H1 (cell line): ENCODE data around the gene SPOCK2. TPM values are rescaled to one million over a fixed set of nuclear protein-coding genes. Genes with fewer than 3 reads are reported as not detected.

Experiments used
- CTBP2 ChIP-seq: IDR thresholded peaks from 2 replicates; pipeline ENCODE4 v1.7.0; 2011; ENCODE audit warnings: borderline replicate concordance, mild to moderate bottlenecking, moderate library complexity, mixed read lengths, low read length; ENCODE audit not compliant: insufficient read depth, insufficient read length
- POLR2A ChIP-seq, 2 experiments: IDR thresholded peaks; 1 replicate in 1 of 2; 2 replicates in 1 of 2; pipeline ENCODE4 v1.6.1; 2011; ENCODE audit warnings: low read depth in 2 of 2, low read length in 2 of 2, mild to moderate bottlenecking in 2 of 2; ENCODE audit errors: control extremely low read depth in 1 of 2
- POLR2AphosphoS5 ChIP-seq: IDR thresholded peaks from 2 replicates; pipeline ENCODE4 v1.6.1; 2011; ENCODE audit warnings: low read depth, low read length
- polyA plus RNA-seq, 7 experiments: library from polyadenylated mRNA; depleted of rRNA in 3 of 7; stranded (reverse) in 5 of 7; unstranded in 2 of 7; fragments of >200 nt in 5 of 7; fragments of 200-250 nt in 2 of 7; gene quantifications; 1 replicate in 5 of 7; 2 replicates in 1 of 7; 4 replicates in 1 of 7; pipeline versions ENCODE4 v1.2.1 to v1.2.3, GENCODE V29; 2011 to 2013; ENCODE audit warnings: missing spikeins in 2 of 7, mixed read lengths in 2 of 7
- total RNA-seq: library from RNA; stranded (reverse); fragmentation: NEBNext Ultra II Directional; extraction: Animal tissue kit (Norgen Biotek cat#: 25700); gene quantifications from 2 replicates; pipeline ENCODE4 v1.2.1, GENCODE V29; 2021
- TF ChIP-seq, protein P1 (sequence below), 3 experiments: IDR thresholded peaks; 1 replicate in 2 of 3; 2 replicates in 1 of 3; pipeline versions ENCODE4 v1.5.1 to v1.6.1; 2011; ENCODE audit warnings: low read length in 3 of 3, mild to moderate bottlenecking in 3 of 3, inconsistent platforms in 2 of 3, low read depth in 1 of 3, moderate library complexity in 1 of 3; ENCODE audit not compliant: insufficient read depth in 1 of 3; ENCODE audit errors: control extremely low read depth in 1 of 3
- TF ChIP-seq, protein P2 (sequence below): IDR thresholded peaks from 2 replicates; pipeline ENCODE4 v1.6.1; 2011; ENCODE audit warnings: low read depth, mild to moderate bottlenecking, low read length; ENCODE audit not compliant: insufficient read depth

SPOCK2 gene
- total and polyA plus RNA-seq, 2 of the 8 experiments (the other 6 are each of a cell fraction or from before 2014, with no cell fraction given), result 1.5 to 1.9 TPM

DNA sequence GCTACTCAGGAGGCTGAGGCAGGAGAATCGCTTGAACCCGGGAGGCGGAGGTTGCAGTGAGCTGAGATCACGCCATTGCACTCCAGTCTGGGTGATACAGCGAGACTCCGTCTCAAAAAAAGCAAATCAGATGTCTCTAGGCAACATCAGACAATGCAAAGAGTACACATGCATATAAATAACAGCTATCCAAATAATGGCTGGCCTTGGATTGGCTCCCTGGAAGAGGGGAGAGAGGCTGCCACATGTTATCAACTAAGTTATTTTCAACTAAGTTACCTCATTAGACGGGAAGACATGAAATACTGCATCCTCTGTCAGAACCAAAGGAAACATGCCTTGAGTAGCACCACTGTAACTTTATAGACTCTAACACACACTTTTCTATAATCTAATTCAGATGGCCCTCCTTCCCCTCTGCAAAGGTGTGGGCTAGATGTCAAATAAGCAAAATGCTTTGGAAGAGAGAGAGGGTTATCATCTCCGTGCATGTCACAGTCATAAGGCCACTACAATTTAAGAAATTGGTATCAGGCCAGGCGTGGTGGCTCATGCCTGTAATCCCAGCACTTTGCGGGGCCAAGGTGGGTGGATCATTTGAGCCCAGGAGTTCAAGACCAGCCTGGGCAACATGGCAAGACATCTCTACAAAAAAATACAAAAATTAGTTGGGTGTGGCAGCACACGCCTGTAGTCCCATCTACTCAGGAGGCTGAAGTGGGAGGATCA lies 22.5 kb upstream of the SPOCK2 start (continued):
- TF ChIP-seq, protein P1, sequence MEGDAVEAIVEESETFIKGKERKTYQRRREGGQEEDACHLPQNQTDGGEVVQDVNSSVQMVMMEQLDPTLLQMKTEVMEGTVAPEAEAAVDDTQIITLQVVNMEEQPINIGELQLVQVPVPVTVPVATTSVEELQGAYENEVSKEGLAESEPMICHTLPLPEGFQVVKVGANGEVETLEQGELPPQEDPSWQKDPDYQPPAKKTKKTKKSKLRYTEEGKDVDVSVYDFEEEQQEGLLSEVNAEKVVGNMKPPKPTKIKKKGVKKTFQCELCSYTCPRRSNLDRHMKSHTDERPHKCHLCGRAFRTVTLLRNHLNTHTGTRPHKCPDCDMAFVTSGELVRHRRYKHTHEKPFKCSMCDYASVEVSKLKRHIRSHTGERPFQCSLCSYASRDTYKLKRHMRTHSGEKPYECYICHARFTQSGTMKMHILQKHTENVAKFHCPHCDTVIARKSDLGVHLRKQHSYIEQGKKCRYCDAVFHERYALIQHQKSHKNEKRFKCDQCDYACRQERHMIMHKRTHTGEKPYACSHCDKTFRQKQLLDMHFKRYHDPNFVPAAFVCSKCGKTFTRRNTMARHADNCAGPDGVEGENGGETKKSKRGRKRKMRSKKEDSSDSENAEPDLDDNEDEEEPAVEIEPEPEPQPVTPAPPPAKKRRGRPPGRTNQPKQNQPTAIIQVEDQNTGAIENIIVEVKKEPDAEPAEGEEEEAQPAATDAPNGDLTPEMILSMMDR (IDR thresholded peaks at IDR 0.05; ENCODE audit: control extremely low read depth in 1 of 3, insufficient read depth in 1 of 3, low read depth in 1 of 3, low read length in 3 of 3), result no peak
- TF ChIP-seq POLR2A (IDR thresholded peaks at IDR 0.05; ENCODE audit: control extremely low read depth in 1 of 2, low read depth in 2 of 2, low read length in 2 of 2), result no peak
- no peak for TF ChIP-seq CTBP2
- TF ChIP-seq POLR2AphosphoS5, result no peak
- TF ChIP-seq, protein P2, sequence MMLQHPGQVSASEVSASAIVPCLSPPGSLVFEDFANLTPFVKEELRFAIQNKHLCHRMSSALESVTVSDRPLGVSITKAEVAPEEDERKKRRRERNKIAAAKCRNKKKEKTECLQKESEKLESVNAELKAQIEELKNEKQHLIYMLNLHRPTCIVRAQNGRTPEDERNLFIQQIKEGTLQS, result no peak
